ENCODE data around the gene DNMT1.

- TF ChIP-seq CTCF (IDR thresholded peaks at IDR 0.05): no peak
- no peak for TF ChIP-seq POLR2A (IDR thresholded peaks at IDR 0.05)
Measured at GRCh38 chr19:10237702-10238101, 42.9 kb upstream of the DNMT1 start.
